WI38 (cell line): ENCODE measurements around the gene THAP9.
"Not testable (repeated sequence)": the region's sequence is repeated elsewhere in the genome, so short reads cannot be mapped to it uniquely, and the experiment has no call there.

Experiments
- H3K4me3 ChIP-seq: 2 replicates; pipeline ENCODE4 v1.5.1; 2011; ENCODE audit warnings: low read depth, mild to moderate bottlenecking, control low read depth, low read length
- TF ChIP-seq, protein P1 (sequence below): IDR thresholded peaks from 2 replicates; pipeline ENCODE4 v1.5.1; 2012; ENCODE audit warnings: low read depth, mild to moderate bottlenecking, control low read depth, low read length

THAP9 gene

DNA sequence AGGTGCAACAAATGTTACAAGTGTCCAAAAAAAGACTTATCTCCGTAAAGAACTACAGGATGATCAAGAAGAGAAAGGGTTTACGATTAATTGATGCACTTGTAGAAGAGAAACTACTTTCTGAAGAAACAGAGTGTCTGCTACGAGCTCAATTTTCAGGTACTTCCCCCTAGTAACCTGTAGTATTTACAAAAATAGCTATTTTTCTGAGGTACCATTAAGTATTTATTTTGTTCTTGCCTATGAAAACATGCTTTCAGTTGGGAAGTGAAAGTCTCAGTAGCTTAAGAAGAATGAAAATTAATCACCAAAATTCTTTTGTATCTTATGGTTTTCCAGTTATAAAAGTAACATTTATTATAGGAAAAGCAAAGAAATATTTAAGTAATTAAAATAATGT, 5.9 kb downstream of the THAP9 start:
- no peak overlapping the region for H3K4me3 ChIP-seq
- TF ChIP-seq, protein P1, sequence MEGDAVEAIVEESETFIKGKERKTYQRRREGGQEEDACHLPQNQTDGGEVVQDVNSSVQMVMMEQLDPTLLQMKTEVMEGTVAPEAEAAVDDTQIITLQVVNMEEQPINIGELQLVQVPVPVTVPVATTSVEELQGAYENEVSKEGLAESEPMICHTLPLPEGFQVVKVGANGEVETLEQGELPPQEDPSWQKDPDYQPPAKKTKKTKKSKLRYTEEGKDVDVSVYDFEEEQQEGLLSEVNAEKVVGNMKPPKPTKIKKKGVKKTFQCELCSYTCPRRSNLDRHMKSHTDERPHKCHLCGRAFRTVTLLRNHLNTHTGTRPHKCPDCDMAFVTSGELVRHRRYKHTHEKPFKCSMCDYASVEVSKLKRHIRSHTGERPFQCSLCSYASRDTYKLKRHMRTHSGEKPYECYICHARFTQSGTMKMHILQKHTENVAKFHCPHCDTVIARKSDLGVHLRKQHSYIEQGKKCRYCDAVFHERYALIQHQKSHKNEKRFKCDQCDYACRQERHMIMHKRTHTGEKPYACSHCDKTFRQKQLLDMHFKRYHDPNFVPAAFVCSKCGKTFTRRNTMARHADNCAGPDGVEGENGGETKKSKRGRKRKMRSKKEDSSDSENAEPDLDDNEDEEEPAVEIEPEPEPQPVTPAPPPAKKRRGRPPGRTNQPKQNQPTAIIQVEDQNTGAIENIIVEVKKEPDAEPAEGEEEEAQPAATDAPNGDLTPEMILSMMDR = no peak

DNA sequence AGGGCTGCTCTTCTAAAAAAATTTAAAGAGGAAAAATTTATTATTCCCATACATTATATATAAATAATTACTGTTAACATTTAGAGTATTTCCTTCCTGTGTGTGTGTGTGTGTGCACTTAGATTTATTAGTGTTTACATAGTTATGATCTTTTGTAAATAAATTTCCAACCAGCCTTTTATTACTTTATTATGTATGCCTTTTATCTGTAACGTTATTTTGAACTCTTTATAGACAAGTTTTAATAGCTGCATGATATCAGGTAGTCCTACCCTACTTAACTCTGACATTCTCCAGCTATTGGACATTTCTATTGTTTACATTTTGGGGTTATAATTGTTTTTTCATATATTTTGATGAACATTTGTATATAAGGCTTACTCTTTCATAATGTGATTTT, 8.8 kb downstream of the THAP9 start:
- TF ChIP-seq, protein P1 = no peak
- no peak overlapping the region for H3K4me3 ChIP-seq

DNA sequence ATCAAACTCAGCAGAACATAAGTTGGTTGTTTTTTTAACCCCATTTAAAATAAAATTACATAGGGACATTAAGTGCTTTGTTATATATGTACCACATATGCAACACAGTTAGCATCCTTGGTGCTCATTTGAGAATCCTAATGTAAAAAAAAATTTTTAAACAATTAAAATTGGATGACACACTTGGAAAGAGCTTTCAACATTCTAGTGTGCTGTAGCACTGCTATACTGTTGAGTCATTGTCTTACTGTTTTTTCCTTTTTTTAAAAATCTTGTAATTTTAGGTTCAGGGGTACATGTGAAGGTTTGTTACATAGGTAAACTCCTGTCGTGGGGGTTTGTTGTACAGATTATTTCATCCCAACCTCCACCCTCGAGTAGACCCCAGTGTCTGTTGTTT, 12.8 kb downstream of the THAP9 start:
- H3K4me3 ChIP-seq = no peak overlapping the region
- TF ChIP-seq, protein P1 = no peak

DNA sequence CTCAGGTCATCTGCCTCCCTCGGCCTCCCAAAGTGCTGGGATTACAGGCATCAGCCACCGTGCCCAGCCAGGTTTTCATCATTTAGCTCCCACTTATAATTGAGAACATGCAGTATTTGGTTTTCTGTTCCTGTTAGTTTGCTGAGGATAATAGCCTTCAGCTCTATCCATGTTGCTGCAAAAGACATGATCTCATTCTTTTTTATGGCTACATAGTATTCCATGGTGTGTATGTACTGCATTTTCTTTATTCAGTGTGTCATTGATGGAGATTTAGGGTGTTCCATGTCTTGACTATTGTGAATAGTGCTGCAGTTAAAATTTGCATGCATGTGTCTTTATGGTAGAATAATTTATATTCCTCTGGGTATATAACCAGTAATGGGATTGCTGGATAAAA, 13.4 kb downstream of the THAP9 start:
- not testable (repeated sequence) for H3K4me3 ChIP-seq

DNA sequence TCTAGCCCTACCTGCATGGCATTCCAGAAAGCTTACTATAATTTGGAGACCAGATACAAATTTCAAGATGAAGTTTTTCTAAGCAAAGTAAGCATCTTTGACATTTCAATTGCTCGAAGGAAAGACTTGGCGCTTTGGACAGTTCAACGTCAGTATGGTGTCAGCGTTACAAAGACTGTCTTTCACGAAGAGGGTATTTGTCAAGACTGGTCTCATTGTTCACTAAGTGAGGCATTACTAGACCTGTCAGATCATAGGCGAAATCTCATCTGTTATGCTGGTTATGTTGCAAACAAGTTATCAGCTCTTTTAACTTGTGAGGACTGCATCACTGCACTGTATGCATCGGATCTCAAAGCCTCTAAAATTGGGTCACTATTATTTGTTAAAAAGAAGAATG, 17.6 kb downstream of the THAP9 start:
- TF ChIP-seq, protein P1 = no peak
- H3K4me3 ChIP-seq = no peak overlapping the region

DNA sequence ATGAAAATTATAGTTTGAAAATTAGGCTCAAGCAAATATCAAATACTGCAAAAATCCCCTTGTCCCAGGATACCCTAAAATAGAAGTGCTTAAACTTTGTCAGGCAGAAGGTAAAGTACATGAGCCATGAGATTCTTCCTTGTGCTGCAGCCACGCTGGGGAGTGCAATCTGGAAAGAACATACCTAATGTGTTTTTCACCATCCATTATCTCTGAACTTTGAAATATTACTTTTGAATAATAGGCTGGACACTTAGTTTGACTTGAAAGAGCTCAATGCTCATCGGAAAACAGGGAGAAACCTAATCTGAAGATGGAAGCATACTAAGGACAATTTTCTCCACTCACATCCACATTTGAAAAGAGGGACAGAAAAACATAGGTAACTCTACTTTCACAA, 18.9 kb downstream of the THAP9 start:
- H3K4me3 ChIP-seq = no peak overlapping the region
- TF ChIP-seq, protein P1 = no peak

DNA sequence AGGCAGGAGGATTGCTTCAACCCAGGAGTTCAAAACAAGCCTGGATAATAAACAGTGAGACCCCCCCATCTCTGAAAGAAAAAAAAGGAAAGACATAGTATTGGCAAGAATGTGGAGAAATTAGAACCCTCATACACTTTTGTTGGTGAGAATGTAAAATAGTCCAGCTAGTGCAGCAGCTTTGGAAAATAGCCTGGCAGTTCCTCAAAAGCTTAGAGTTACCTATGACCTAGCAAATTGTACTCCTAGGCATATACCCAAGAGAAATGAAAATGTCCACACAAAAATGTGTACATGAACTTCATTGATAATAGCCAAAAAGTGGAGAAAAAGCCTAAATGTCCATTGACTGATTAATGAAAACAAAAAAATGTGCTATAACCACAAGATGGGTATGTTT, 21.3 kb downstream of the THAP9 start:
- TF ChIP-seq, protein P1 = no peak
- no peak overlapping the region for H3K4me3 ChIP-seq
